HG03571 (cell line): ENCODE measurements around the gene TXNIP.

Experiments used
- ATAC-seq: cut with Tn5 transposase; IDR thresholded peaks from one replicate; pipeline ENCODE4 v1.9.1; 2021; ENCODE audit not compliant: unreplicated experiment

TXNIP gene

GRCh38 chr1:146012703-146013558, 16.6 kb upstream of the TXNIP start:
- no peak for ATAC-seq

GRCh38 chr1:146010126-146010738, 13.9 kb upstream of the TXNIP start:
- ATAC-seq = no peak

GRCh38 chr1:146007489-146008133, 11.2 kb upstream of the TXNIP start:
- ATAC-seq = no peak

- no peak for ATAC-seq
Measured at GRCh38 chr1:146001709-146002108, 5.3 kb upstream of the TXNIP start.

- ATAC-seq = no peak
Measured at GRCh38 chr1:145999321-146000024, 3.1 kb upstream of the TXNIP start.

GRCh38 chr1:145997718-145998023, 1.3 kb upstream of the TXNIP start:
- ATAC-seq = no peak

GRCh38 chr1:145997016-145997717, 788 bp upstream of the TXNIP start:
- ATAC-seq = peak; percentile 21

- ATAC-seq = no peak
Measured at GRCh38 chr1:145995964-145996432, 381 bp downstream of the TXNIP start.

- ATAC-seq = no peak
Measured at GRCh38 chr1:145995148-145995881, 1.1 kb downstream of the TXNIP start.

GRCh38 chr1:145994391-145995120, 1.8 kb downstream of the TXNIP start:
- ATAC-seq = no peak

GRCh38 chr1:145993618-145994390, 2.6 kb downstream of the TXNIP start:
- ATAC-seq = no peak

GRCh38 chr1:145992958-145993617, 3.3 kb downstream of the TXNIP start:
- no peak for ATAC-seq

- ATAC-seq = no peak
Measured at GRCh38 chr1:145992502-145992936, 3.9 kb downstream of the TXNIP start.

GRCh38 chr1:145991735-145992412, 4.5 kb downstream of the TXNIP start:
- ATAC-seq = no peak

- no peak for ATAC-seq
Measured at GRCh38 chr1:145990249-145990855, 6.0 kb downstream of the TXNIP start.

- no peak for ATAC-seq
Measured at GRCh38 chr1:145988773-145989172, 7.6 kb downstream of the TXNIP start.

- ATAC-seq = no peak
Measured at GRCh38 chr1:145987926-145988325, 8.5 kb downstream of the TXNIP start.
